GM21515 (cell line): ENCODE data around the gene TGIF1.
"Not testable (repeated sequence)": the region's sequence is repeated elsewhere in the genome, so short reads cannot be mapped to it uniquely, and the experiment has no call there.

Experiments used
- ATAC-seq: cut with Tn5 transposase; IDR thresholded peaks from one replicate; pipeline ENCODE4 v1.9.1; 2021; ENCODE audit not compliant: unreplicated experiment

The TGIF1 gene

GRCh38 chr18:3450012-3450798 lies at the start of gene TGIF1:
Gene TGIF1 (plus strand): TSS chr18:3450172. CDS start chr18:3450490, 318 bp downstream.
- ATAC-seq, result no peak

DNA sequence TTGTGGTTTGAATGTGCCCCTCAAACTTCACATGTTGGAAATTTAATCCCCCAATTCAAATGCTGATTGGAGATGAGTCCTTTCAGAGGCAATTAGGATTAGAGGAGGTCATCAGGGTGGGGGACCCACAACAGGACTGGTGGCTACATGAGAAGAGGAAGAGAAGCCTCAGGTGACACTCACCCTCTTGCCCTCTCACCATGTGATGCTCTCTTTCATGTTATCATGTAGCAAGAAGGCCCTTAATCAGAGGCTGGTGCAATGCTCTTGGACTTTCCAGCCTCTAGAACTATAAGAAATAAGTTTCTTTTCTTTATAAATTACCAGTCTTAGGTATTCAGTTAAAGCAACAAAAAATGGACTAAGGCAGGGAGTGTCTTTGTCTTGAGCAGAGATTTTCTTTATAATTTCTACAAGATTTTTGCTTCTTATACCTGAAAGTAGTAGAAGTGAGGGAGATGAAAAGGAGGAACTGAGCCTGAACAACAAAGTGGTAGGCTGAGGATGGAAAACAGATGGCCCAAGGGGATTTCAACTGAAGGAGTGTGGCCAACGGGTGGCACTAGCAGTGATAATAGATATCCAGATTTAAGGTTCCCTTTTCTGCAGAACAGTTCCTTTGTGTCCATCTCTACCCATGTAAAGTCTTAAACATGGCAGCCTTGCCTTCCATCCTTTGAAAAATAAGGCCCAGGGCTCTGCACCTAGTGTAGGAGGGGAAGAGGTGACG lies 49.2 kb upstream of the TGIF1 start:
- no peak for ATAC-seq

DNA sequence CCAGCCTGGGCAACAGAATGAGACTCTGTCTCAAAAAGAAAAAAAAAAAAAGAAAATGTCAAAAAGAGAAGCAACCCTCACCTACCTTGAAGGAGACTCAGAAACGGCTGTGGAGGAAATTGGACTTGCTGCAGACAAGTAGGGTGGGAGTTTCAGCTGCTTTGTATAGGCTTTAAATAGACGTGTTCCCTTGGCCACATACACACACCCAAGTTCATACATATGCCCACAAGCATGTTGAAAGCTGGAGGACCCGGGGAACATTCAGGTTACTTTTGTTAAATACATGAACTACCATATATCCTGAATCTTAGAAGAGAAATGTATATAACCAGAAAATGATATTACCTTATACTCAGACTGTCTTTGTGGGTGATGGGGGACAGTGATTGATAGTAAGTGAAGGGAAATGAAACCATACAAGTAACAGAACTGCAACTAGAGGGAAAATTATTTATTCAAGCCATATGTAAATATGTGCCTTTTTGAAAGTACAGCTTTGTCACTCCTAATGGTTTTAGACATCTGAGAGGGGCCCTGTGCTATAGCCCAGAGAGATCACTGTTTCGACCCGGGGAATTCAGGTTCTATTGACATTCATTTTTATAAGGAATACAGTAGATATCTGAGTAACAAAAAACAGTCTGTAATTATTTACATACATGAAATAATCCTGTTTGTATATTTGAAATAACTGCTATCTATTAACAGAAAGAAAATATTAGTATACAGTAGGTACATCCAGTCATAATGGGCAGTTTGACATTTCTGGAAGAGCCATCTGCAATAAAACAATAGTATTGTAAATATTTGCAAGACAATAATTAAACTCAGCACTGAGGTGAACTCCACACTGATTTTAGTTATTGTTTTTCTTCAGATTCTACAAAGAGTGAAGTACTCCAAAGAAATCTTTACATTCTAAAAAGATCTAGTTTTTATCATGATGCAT lies 48.0 kb upstream of the TGIF1 start:
- ATAC-seq, result peak; percentile 87

GRCh38 chr18:3402982-3403451 lies 47.0 kb upstream of the TGIF1 start:
- ATAC-seq, result no peak

- ATAC-seq, result no peak
Observed at GRCh38 chr18:3405713-3406112, 44.3 kb upstream of the TGIF1 start.

DNA sequence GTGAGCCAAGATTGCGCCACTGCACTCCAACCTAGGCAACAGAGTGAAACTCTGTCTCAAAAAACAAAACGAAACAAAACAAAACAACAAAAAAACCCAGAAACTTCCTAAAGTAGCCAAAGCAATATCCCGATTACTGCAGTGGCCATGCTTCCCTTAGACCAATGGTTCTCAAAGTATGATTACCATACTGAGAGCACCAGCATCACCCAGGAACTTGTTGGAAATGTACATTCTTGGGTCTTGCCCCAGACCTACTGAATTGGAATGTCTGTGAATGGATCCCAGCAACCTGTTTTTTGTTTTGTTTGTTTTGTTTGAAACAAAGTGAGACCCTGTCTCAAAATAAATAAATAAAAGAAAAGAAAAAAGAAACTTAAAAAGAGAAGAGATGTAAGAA lies 41.9 kb upstream of the TGIF1 start:
- ATAC-seq, result no peak

DNA sequence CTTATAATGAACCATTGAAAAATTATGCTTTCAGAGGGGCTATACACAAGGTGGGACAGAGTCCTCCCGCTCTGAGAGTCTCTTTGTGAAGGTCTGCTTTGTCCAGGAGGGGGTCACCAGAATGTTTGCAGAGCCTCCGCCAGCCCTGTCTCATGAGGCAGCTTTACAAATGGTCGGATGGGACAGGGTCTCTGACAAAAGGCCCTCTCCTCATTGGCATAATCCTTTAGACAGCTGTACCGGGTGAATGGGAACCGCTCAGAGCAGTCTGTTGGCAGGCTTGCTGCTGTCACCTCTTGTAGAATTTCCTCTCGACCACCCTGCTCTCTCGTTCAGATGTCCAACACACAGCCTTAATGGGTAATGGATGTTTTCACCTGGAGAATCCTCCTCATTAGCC lies 40.2 kb upstream of the TGIF1 start:
- no peak for ATAC-seq

DNA sequence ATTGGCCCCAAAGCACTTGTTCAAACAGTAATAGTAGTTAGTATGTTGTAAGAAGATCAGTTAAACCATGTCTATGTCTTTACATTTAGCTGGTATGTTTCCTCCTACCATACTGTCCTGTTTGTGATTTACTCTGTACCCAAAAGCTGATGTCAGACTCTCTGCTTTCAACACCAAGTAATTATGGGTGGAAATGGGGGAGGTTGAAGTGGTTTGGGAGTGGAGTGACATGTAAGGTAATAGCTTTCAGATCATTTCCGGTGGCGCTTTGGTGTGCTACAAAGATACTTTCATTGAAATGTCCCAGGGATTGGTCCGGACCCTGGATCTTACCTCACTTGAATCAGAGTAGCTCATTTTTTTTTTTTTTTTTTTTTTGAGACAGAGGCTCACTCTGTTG lies 39.7 kb upstream of the TGIF1 start:
- no peak for ATAC-seq

DNA sequence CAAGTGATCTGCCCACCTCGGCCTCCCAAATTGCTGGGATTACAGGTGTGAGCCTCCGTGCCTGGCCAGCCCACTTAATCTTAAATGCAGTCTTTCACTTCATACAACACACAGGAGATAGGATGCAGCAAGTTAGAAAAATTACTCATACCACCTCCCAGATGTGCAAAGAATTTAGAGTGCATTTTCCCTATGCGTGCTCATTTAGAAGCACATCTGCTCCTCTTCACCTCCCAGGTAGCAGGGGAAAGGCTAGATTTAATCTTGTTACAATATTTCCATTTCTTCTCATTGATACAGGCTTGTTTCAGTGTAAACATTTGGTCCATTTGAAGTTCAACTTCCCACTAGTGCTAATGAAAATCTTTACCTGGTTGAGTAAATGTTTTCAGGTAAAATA lies 39.1 kb upstream of the TGIF1 start:
- not testable (repeated sequence) for ATAC-seq

- no peak for ATAC-seq
Observed at GRCh38 chr18:3411327-3411726, 38.6 kb upstream of the TGIF1 start.

DNA sequence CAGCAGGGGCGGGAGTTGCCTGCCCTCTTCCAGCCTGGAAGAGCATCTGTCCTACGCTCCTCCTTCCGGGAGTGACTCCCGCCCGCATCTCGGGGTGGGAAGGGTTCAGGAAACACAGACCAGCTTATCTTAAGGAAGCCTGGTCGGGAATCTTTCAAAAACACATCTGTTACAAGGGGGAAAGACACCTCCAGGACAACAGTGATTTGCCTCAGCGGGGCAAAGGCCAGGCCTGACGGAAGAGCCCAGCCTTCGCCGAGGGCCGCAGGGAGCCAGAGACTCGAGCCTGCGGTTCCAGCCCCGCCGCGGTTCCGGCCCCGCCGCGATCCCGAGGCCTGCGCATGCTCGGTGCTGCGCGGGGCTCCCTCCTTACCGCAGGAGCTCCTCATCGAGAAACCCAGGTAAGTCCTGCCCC lies 38.1 kb upstream of the TGIF1 start:
- ATAC-seq, result no peak

DNA sequence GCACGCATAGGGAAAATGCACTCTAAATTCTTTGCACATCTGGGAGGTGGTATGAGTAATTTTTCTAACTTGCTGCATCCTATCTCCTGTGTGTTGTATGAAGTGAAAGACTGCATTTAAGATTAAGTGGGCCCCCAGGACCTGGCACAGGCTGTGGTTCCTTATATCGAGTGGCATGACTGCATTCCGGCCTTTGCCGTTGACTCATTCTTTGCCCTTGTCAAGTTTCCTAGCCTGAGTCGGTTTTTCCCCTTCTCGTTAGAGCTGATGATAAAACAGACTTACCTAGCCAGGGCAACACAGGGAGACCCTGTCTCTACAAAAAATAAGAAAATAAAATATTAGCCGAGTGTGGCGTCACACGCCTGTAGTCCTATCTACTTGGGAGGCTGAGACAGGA lies 37.4 kb upstream of the TGIF1 start:
- ATAC-seq, result not testable (repeated sequence)

DNA sequence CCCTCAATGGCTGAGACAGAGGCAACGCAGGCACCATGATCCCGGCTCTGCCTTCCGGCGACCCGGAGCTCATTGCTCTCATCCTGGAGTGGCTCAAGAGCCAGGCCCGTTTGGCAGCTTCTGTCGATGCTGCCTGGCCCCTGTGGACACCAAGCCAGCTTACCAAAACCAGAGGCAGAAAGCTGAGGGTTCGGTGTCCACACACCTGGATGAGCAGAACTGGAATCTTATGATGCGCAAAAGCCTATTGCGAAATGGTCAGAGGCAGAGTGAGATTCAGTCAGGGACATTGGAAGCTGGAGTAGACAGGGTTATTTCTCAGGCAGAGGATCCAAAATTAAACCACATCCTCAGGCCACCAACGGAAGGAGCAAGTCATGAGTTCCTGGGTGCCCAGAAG lies 34.9 kb upstream of the TGIF1 start:
- ATAC-seq, result no peak

DNA sequence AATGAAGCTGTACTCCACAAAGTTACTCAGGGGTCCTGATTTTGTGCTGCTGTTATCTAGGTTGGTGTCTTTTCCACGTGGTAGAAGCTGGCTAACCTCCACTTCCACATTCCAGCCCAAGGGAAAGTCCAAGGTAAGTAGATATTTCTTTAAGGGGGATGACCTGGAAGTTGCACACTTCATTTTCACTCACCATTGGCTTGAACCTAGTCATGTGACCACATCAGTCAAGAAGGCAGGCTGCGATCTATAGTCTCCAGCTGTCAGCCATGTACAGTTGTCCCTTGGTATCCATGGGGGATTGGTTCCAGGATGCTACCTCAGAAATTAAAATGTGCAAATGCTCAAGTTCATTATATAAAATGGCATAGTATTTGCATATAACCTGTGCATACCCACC lies 31.9 kb upstream of the TGIF1 start:
- ATAC-seq, result no peak

- ATAC-seq, result no peak
Observed at GRCh38 chr18:3420919-3421279, 29.1 kb upstream of the TGIF1 start.

DNA sequence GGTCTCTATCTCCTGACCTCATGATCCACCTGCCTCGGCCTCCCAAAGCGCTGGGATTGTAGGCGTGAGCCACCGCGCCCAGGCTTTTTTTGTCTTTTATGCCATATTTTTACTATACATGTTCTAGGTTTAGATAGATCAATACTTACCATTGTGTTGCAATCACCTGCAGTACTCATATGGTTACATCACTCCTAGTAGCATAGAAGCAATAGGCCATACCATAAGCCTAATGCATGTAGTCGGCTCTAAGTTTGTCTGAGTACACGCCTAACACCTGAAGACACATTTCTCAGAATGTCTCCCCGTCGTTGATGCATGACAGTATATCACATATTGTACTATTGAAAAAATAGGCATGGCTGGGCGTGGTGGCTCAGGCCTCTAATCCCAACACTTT lies 27.1 kb upstream of the TGIF1 start:
- ATAC-seq, result no peak

DNA sequence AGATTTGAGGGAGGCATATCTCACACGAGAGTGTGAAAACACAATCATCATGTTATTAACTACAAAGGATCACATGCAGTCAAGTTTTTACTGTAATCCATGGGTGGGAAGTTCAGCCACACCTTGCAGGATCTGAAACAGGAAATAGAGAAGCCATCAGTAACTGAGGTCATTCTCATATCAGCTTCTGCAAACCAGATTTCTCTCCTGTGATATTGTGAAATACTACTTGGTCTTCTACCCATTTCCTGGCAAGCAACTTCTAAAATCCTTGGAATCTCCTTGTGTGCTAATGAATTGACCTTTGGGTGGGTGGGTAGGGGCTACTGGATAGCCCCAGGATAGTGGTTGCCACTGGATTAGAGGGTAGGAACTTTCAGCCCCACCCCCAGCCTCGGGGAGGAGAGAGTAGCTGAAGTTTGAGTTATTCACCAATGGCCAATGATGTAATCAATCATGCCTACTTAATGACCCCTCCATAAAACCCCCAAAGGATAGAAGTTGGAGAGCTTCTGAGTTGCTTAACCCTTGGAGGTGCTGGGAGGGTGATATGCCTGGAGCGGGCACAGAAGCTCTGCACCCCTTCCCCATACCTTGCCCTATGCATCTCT lies 25.6 kb upstream of the TGIF1 start:
- ATAC-seq, result no peak

DNA sequence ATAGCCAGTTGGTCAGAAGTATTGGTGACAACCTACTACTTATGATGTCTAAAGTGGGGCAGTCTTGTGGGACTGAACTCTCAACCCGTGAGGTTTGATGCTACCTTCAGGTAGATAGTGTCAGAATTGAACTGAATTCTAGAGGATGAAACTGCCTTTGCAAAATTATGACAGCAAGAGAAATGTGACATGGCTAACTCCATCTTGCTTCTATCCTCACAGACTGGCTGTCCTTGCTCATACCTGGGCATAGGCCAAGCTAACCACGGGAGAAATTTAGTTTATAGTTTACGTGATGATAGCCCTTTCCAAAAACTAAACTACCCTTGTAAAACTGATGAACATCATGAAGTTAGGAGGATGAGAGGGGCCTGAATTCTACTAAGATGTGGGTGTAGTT lies 24.9 kb upstream of the TGIF1 start:
- ATAC-seq, result no peak

DNA sequence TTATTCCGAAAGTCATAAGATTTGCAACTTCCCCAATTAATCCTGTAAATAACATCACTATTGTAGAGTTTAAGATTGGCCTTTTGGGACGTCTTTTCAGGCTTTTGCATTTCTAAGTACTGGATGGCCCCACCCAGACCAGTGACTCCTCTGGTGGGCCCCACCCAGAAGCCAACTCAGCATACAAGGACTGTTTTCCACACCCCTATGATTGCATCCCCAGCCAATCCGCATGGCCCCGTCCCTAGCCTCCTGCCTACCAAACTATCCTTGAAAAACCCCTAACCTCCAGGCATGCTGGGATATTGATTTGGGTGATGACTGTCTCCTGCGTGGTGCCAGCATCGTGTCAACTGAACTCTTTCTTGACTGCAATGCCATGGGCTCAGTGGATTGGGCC lies 24.5 kb upstream of the TGIF1 start:
- ATAC-seq, result no peak

DNA sequence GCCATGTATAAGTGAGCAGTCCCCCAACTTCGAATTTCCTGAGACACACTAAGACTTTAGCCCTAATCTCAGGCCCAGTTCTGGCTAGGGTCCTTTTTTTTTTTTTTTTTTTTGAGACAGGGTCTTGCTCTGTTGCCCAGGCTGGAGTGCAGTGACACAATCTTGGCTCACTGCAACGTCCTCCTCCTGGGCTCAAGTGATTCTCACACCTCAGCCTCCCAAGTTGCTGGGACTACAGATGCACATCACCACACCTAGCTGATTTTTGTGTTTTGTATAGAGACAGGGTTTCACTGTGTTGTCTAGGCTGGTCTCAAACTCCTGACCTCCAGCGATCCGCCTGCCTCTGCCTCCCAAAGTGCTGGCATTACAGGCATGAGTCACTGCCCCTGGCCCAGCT lies 23.9 kb upstream of the TGIF1 start:
- ATAC-seq, result no peak

- no peak for ATAC-seq
Observed at GRCh38 chr18:3427944-3428343, 22.0 kb upstream of the TGIF1 start.
